NCI-H1436 (cell line): Measurements from ENCODE around the gene PSMD8.
"Not testable (repeated sequence)": the region's sequence is repeated elsewhere in the genome, so short reads cannot be mapped to it uniquely, and the experiment has no call there.

Source experiments
- DNase-seq: peaks from one replicate; lab custom pipeline; 2025; lab: John Stamatoyannopoulos, UW

PSMD8 gene

DNA sequence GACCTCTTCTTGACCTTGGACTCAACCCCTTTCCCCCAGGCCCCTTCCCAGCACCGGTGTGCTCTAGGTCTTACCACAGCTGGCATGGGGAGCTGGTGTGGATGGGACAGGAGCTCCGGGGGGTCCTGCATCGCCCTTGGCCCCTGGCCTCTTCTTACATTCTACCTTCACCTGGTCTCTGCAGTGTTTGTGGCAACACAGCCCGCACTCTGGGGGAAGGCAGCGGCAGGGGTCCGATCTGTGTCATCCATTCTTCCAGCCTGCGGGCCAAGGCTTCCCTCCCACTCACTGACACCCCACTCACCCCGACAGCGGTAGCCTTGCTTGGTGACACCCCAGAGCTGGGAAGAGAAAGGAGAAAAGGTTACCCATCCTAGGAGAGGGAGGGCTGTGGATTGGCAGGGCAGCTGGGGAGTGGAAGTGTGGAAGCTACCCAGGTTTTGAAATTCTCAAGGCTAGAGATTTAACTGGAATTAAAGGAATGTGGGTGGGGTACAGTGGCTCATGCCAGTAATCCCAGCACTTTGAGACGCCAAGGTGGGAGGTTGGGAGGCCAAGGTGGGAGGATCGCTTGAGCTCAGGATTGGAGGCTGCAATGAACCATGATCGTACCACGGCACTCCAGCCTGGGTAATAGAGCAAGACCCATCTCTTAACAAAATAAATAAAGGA, 36.8 kb downstream of the PSMD8 start:
- DNase-seq = no peak

- not testable (repeated sequence) for DNase-seq
These were observed 37.5 kb downstream of the PSMD8 start for GRCh38 chr19:38411898-38412297.

GRCh38 chr19:38412491-38412890, 38.1 kb downstream of the PSMD8 start:
- no peak for DNase-seq

GRCh38 chr19:38412961-38413360, 38.6 kb downstream of the PSMD8 start:
- no peak for DNase-seq

- DNase-seq = no peak
These were observed 39.0 kb downstream of the PSMD8 start for GRCh38 chr19:38413416-38413815.

DNA sequence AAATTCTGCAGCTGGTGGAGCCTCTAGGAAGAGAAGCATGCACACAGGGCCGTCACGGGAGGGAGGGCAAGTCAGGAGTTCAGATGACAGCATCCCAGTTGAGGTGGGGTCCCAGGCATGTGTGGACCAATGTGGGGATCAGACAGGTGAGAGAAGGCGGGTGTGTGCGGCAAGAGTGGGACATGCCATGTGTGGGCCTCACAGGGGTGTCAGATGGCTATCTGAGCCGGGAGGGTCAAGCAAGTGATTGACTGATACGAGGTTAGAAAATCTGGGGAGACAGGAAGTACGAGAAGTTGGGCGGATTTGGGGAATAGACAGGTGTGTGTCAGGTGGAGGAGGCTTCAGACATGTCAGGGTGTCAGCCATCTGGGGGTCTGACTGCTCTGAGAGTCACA, 42.8 kb downstream of the PSMD8 start:
- DNase-seq = no peak

- no peak for DNase-seq
These were observed 43.5 kb downstream of the PSMD8 start for GRCh38 chr19:38417544-38418506.

GRCh38 chr19:38420935-38421334, 46.6 kb downstream of the PSMD8 start:
- no peak for DNase-seq

DNA sequence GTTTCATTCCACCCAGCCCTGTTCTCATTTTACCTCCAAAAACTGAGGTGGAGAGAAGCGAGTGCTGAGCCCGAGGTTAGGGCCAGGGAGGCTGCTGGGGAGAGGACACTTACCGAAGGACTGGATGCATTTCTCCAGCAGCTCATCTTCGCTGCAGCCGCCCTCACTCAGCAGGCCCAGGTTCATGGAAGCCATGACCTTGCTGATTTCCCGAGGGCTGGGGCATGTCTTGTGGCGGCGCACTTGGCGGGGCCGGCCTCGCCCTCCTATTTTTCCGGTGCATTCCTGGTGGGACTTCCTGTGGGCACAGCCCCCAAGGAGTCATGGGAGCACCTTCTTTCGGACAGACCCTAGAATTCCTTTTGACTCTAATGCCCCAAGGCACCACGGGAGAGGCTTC, 47.5 kb downstream of the PSMD8 start:
- DNase-seq = no peak

DNA sequence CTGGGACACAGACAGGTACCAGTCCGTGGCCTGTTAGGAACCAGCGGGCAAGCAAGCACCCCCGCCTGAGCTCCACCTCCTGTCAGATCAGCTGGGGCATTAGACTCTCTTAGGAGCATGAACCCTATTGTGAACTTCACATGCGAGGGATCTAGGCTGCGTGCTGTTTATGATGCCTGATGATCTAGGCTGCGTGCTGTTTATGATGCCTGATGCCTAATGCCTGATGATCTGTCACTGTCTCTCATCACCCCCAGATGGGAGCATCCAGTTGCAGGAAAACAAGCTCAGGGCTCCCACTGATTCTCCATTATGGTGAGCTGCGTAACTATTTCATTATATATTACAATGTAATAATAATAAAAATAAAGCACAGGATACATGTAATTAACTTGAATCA, 48.1 kb downstream of the PSMD8 start:
- DNase-seq = no peak

DNA sequence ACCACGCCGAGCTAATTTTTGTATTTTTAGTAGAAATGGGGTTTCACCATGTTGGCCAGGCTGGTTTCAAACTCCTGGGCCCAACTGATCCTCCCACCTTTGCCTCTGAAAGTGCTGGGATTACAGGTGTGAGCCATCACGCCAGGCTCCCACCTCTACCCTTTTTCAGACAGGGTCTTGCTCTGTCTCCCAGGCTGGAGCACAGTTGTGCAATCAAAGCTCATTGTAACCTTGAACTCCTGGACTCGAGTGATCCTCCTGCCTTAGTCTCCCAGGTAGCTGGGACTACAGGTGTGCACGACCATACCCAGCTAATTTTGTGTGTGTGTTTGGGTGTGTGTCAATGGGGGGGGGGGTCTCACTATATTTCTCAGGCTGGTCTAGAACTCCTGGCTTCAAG, 49.9 kb downstream of the PSMD8 start:
- DNase-seq = no peak

DNA sequence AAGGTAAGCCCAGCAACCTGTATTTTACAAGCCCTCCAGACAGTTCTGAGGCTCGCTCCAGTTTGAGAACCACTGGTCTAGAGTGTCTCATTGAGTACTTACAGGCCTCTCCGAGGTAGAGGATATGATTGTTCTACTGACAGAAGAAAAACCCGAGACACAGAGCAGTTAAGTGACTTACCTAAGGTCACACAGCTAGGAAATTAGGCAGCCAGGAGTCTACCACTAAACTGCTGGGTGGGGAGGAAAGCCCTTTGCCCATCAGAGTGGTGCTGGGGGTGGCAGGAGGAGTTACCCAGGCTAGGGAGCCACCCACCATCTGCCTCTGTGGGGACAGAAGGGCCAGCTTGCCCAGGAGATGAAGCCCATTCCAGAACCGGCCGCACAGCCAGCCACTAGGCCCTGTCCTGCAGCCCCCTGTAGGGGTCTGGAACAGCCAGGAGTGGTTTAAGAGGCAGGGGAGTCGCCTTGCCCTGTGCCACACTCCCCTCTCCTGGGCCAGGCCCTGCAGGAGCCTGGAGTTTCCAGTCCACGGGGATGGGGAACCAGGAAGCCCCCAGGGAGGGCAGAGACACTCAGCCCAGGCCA, 50.9 kb downstream of the PSMD8 start:
- no peak for DNase-seq

- DNase-seq = no peak
These were observed 51.6 kb downstream of the PSMD8 start, which contains the start of gene RASGRP4 for GRCh38 chr19:38425810-38426466. Gene RASGRP4, minus strand, starts transcription at chr19:38426219. Its CDS starts 128 bp downstream, at chr19:38426091.

DNA sequence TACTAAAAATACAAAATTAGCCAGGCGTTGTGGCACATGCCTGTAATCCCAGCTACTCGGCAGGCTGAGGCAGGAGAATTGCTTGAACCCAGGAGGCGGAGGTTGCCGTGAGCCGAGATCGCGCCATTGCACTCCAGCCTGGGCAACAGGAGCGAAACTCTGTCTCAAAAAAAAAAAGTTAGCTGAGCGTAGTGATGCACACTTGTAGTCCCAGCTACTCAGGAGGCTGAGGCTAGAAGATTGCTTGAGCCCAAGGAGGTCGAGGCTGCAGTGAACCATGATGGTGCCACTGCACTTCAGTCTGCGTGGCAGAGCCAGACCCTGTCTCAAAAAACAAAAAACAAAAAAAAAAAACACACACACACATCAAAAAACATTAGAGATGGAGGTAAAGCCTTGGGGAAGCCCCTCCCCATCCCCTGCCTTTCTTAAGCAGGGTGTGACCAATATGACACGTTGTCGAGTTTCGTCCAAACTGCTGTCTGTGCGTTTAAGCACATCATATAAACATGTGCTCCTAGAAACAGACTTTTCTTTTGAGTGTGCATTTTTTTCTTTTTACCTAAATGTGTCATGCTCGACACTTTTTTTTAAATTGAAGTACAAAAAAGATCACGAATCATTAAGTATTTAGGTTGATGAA, 52.8 kb downstream of the PSMD8 start:
- DNase-seq = not testable (repeated sequence)

GRCh38 chr19:38429055-38429810, 54.9 kb downstream of the PSMD8 start:
- DNase-seq = no peak

GRCh38 chr19:38429811-38430156, 55.4 kb downstream of the PSMD8 start:
- no peak for DNase-seq

DNA sequence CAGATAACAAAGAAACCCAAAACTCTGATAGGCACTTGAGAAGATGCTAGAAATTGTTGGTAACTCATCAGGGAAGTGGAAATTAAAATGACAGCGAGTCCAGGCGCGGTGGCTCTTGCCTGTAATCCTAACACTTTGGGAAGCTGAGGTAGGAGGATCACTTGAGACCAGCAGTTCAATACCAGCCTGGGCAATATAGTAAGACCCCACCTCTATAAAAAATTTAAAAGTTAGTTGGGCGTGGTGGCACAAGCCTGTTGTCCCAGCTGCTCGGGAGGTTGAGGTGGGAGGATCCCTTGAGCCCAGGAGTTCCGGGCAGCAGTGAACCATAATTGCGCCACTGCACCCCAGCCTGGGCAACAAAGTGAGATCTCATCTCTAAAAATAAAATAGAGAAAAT, 56.6 kb downstream of the PSMD8 start:
- DNase-seq = no peak

- DNase-seq = no peak
These were observed 58.9 kb downstream of the PSMD8 start, which contains the start of gene RYR1 for GRCh38 chr19:38433268-38433733. Gene RYR1, plus strand, starts transcription at chr19:38433691. Its CDS starts 139 bp downstream, at chr19:38433830.
